SH-SY5Y (cell line): ENCODE data around the gene AGAP1.

Experiments used
- GATA2 ChIP-seq: IDR thresholded peaks from 2 replicates; pipeline ENCODE4 v1.6.1; 2011; ENCODE audit warnings: mild to moderate bottlenecking, low read depth, low read length
- GATA3 ChIP-seq: IDR thresholded peaks from 2 replicates; pipeline ENCODE4 v1.6.1; 2011; ENCODE audit warnings: low read depth, mild to moderate bottlenecking, low read length, moderate library complexity

AGAP1 gene

DNA sequence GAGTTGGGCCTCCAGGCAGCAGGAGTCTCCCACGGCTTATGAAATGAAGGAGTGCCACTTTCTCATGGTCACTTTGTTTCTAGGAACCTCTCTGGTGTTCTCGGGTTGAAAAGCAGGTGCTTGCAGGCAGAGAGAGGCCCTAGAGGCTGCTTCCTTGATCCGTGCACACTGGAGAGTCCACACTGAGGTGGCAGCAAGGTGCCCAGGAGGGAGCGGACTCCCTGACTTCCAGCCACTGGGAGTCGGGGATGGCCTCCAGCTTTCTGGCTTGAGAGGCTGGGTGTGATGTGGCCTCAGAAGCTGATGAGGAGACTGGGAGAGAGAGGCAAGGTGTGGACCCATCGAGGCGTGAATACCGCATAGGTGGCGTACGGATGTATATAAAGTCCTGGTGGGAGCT, 221.8 kb downstream of the AGAP1 start:
- TF ChIP-seq GATA3: no peak
- no peak for TF ChIP-seq GATA2

DNA sequence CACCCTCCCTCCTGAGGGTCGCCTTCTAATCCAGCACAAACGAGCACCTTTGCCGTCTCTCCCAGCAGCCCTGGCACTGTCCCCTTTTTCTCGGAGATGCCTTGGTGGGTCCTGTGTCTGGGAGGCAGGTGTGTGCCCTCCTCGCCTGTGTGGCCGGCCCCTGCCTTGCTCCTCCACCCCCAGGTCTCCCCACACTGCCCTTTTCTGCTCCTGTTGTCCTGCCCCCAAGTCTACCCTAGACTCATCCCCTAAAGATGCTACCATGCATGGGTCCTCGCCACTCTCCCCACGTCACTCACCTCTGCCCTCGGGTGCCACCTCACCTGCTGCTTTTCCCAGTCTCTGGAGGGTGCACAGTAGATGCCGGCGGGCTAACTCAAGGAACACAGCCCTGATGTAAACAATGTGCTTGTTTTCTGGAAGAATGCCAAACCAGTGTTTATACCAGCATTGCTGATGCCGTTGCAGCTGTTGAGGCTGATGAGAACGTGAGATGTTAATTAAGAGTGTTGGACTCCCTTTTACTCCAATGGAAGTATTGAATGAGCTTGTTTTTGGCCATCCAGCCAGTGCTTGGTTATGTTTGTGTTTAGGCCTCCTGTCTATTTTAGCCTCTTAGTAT, 223.1 kb downstream of the AGAP1 start:
- TF ChIP-seq GATA2: no peak
- no peak for TF ChIP-seq GATA3

DNA sequence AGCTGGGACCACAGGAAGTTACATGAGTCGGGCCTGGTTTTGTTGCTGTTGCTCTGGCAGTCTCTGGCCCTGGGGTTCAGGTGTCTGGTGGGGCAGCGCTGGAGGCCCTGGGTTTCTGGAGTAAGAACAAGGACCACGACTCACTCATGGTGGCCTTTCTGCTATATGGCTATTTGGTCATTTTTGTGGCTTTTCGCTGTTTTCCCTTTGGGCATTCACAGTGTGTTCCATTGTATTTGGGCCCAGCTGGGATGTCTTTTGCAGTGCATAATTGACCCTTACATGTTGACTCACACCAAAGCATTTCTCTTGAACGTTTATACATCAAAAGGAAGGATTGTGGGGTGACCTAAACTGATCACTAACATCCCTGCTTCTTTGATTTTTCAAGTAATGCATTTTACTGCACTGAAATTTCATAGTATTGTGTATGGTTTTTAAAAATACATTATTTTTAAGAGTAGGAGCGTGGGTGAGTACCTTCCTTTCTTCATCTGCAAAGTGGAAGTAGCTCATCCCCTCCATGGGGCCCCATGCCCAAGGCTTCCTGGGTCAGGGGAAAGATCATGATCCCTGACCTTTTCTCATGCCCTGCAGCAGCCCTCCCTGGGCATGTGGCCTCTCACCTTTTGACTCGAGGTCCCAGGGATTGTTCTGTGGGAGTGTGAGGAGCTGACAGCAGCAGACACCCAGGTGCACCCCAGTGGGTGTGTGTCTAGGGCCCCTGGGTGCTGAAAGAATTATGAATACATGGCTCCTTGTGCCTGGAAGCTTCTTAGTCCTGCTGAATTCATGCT, 225.5 kb downstream of the AGAP1 start:
- TF ChIP-seq GATA3: no peak
- TF ChIP-seq GATA2: no peak

DNA sequence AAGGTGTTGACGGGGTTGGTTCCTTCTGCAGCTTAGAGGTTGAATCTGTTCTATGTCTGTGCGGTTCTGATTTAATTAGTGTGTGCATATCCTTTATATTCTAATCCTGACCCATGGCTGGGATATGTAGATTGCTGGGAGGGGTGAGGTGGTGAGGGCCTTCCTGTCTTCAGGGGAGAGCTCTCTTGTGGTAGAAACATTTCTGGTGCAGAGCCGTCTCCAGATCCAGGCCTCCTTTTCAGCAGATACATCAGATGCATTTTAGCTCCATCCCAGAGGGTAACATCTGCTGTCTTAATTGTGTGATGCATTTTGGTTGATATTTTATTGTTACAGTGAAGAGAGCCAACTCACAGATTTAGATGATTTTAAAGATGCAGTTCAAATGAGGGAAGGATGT, 227.8 kb downstream of the AGAP1 start:
- no peak for TF ChIP-seq GATA2
- TF ChIP-seq GATA3: no peak

DNA sequence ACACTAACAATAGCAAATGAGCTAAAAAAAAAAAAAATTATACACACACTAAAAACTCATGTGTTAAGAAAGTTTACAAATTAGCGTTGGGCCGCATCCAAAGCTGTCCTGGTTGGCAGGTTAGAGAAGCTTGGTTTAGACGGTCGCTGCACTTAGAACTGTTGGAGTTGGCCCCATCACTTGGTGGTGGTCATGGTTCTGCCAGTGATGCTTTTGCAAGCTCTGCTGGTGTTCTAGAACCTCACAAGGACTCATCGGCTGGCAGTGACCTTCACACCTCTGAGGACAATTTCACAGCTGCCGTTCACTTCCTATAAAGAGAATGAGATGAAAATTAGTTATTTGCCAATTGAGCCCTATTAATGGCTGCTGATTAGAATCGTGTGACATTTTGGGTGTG, 229.0 kb downstream of the AGAP1 start:
- TF ChIP-seq GATA3 (no peak), GATA2 (no peak)

DNA sequence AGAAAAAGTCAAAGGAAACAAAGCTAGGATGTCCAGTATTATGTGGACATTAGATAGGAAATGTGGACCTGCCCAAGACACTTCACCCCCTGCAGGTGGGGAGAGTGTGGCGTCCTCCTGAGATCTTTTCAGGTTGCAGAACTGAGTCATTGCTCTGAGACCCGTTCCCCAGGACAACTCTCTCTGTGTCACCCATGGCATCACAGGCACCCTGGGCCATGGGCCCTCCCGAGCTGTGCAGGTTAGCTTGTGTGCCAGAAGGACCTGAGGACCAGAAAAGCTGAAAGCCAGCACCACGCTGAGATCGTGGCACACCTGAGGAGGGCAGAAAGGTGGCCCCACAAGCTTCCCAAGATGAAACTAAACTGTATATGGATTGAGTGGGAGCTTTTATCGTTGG, 229.5 kb downstream of the AGAP1 start:
- TF ChIP-seq GATA3 (no peak), GATA2 (no peak)

DNA sequence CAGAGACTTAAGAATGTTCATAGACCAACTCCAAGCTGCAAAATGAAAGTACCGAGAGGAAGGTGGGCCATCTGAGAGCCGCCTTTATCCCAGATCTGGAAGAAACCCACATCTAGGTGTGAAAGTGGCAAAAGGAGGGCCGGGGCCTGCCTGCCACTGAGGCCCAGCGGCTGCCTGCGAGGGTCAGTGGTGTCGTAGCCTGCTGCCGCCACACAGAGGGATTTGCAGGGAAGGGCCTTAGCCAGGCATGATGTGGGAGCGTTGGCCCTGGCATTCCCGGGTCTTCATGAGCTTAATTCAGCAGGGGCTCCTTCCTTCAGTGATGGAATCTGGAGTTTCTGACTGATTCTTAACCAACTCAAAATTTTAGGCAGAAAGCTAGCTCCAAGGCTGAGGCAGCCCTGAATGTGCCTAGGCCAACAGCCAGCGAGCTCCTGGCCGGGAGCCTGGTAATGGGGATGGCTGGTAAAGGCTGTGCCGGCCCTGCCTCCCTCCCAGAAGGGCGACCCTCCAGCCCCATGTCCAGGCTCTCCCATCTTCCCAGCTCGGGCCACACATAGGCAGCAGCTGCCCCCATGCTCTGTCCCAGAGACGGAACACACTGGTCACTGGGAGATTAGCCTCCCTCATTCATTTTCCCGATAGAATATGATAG, 230.1 kb downstream of the AGAP1 start:
- no peak for TF ChIP-seq GATA2
- no peak for TF ChIP-seq GATA3

DNA sequence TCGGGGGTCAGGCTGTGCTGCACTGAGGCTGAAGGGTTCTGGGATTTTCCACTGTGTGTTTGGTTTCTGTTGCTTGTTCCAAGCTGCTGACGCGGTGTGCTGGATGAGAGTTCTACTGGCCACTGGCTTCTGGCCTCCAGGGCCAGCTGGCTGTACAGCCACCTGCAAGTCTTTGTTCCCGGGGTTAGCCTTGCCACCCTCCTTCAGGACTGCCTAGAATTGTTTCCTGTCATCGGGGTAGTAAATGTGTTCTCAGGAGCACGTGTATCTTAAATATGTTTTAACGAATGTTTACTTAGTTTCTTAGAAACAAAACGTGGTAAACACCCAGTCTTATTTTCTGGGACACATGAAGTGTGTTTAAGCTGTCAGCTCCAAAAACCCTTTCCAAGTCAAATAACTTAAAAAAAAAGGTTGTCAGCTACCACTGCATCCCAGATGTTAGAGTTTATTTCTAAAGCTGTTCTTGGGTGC, 231.2 kb downstream of the AGAP1 start:
- no peak for TF ChIP-seq GATA3
- TF ChIP-seq GATA2: no peak

DNA sequence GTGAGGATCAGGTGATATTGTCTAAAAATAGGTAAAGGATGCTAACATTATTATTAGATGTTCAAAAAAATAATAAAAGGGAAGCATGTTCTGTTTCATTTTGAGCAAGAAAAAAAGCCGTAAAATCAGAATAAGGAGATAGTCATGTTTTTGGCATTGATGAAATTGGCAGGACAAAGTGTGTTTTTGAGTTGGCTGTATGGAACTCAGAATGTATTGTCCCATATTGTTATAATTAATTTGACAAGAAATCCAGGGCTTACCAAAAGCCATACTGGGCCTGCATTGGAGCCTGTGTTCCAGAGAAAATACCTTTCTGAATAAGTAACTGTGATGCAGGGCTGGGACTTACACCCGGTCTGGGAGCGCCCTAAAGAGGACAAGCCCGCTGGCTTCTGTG, 232.0 kb downstream of the AGAP1 start:
- TF ChIP-seq GATA3 (no peak), GATA2 (no peak)

DNA sequence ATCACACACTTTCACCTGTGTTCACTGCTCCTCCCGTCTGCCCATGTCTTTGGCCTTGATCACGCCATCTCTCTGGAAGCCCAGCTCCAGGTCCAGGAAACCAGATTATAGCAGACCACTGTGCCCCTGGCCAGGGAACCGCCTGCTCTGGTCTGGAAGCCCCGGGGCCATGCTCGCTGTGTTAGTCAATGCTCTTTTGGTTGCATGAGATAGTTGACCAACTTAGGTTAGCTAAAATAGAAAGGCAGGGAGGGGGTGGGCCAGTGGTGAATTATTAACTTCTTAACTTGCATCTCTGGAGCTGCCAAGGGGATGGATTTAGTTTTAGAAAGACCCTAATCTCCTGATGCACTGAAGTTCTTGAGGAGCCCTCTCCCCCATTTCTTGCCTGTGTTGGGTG, 232.7 kb downstream of the AGAP1 start:
- TF ChIP-seq GATA3: no peak
- no peak for TF ChIP-seq GATA2

DNA sequence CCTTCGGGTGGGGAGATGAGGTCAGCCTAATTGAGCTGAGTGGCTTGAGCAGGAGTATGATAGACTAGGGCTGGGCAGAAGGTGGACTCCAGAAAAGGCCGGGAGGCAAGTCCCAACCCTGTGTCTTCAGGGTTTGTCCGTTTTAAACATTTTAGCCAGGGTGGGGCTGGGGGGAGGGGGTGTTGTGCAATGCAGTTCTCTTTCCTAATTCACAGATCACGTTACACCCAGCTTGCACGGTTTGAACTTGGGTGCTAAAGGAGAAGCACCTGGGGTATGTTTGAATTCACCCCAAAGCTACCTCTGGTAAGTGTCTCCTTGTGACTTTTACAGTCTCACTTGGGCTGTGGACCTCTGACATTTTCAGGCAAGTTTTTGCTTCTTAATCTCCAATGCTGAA, 233.3 kb downstream of the AGAP1 start:
- no peak for TF ChIP-seq GATA2
- no peak for TF ChIP-seq GATA3

DNA sequence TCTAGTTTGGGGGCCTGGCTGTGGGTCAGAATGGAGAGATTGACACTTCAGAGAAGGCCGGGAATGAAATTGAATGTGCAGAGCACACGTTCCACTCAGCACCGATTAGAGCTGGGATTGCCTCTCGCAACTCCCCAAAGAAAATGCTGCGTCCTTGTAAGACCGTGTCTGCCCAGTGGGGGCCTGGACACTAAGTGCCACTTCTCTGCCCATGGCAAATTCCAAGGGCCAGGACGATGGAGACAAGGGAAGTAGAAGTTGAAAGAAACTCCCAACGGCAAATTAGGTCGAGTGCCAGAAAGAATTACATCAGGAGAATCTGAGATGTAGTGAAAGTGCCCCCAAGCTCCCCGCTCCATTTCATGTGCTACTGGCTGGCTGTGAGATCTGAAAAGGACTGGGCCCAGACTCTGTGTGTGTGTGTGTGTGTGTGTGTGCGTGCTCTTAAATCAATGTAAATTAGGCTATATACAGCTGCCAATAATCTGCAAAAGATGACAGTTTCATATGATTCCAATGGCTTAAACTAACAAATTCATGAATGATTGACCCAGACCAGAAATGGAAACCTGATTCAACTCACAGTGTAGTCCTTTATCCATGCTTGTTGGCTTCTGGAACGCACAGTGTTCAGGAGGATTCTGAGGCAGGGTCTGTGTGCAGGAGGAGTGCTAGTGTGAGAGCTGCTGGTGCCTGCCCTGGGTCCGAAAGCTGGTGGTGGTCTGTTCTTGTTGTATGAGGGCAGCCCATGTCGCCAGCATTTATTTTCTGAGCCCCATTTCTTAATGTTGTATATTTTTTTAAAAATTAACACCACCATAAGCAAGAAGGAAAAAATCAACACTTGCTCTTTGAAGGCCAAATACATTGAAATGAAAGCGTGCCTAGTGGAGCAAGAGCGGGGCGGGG, 234.3 kb downstream of the AGAP1 start:
- TF ChIP-seq GATA3 (no peak), GATA2 (no peak)

DNA sequence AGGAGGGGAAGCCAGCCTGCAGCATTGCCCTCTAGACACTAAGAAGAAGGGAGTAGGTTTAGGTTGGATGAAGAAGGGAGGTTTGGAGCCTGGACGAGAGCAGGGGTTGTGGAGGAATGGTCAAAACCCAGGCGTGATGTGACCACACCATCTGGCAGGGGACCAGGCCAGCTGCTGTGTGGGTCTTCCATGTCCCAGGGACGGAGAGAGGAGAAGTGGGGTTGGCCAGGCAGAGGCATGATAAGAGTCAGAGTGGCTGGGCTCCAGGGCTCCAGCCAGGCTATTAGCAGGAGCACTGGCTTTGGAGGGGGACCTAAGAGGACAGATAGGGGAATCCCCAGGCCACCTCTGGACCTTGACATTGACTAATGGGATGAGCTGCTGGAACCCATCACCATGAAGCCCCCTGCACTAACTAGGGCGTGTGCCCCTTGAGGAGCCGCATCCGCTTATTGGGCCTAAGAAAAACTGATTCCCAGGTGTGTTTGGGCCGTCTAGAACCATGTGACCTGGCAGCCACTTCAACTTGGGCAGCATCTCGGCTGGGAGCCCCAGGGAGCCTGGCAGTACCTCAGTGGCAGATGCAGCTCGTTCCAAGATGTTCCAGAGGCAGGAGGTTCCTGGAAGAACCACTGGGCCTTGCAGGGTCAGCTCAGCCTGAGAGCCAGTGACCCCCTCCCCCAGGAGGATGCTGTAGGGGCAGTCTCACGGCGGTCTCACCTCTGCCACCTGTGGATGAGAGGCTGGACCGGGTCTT, 235.1 kb downstream of the AGAP1 start:
- TF ChIP-seq GATA2 (no peak), GATA3 (no peak)
